Peyer's patch (tissue), 4 donors: ENCODE results near the gene TMEM140. TPM values are rescaled to one million over a fixed set of nuclear protein-coding genes. Genes with fewer than 3 reads are reported as not detected.

Source experiments
- DNase-seq, 3 donors: peaks; one replicate each; pipeline ENCODE4 v3.0.0-alpha.2; 2017 to 2019
- H3K27ac ChIP-seq, 4 donors: fragments of 200-600 bp; sonication (generic); one replicate each; pipeline ENCODE4 v1.5.1; 2016 to 2019
- H3K27me3 ChIP-seq, 2 donors: fragments of 200-600 bp; sonication (generic); one replicate each; pipeline ENCODE4 v1.5.1; 2019
- H3K36me3 ChIP-seq, 3 donors: fragments of 200-600 bp; sonication (generic); one replicate each; pipeline ENCODE4 v1.5.1; 2016 to 2019
- H3K4me1 ChIP-seq, 4 donors: fragments of 200-600 bp; sonication (generic); one replicate each; pipeline ENCODE4 v1.5.1; 2016 to 2019
- H3K4me3 ChIP-seq, 4 donors: fragments of 200-600 bp; sonication (generic); 1 replicate in 3 of 4; 2 replicates in 1 of 4; pipeline ENCODE4 v1.5.1; 2016 to 2019; ENCODE audit warnings: mild to moderate bottlenecking in 1 of 4
- H3K9me3 ChIP-seq, 4 donors: fragments of 200-600 bp; sonication (generic); one replicate each; pipeline ENCODE4 v1.5.1; 2016 to 2019; ENCODE audit warnings: mild to moderate bottlenecking in 1 of 4
- POLR2A ChIP-seq, 2 donors: fragments of 450-650 bp; IDR thresholded peaks; one replicate each; pipeline ENCODE4 v1.5.1; 2017; ENCODE audit warnings: antibody characterized with exemption in 2 of 2, mild to moderate bottlenecking in 2 of 2, moderate library complexity in 2 of 2
- total RNA-seq, 4 donors: library from RNA; depleted of rRNA; stranded (reverse); fragments of >200 nt; gene quantifications; one replicate each; pipeline ENCODE4 v1.1.0, GENCODE V29; 2016
- TF ChIP-seq, protein P1 (sequence below), 6 experiments: fragments of 450-650 bp in 4 of 6; fragments of 200-600 bp in 2 of 6; sonication (generic) in 1 of 6; IDR thresholded peaks; one replicate each; pipeline ENCODE4 v1.5.1; 2017 to 2019; ENCODE audit warnings: antibody characterized with exemption in 6 of 6, mild to moderate bottlenecking in 3 of 6, moderate library complexity in 1 of 6

Gene TMEM140
- total RNA-seq, 4 donors from 2014 or later: 33.4 to 39.6 (median 36.5) TPM

DNA sequence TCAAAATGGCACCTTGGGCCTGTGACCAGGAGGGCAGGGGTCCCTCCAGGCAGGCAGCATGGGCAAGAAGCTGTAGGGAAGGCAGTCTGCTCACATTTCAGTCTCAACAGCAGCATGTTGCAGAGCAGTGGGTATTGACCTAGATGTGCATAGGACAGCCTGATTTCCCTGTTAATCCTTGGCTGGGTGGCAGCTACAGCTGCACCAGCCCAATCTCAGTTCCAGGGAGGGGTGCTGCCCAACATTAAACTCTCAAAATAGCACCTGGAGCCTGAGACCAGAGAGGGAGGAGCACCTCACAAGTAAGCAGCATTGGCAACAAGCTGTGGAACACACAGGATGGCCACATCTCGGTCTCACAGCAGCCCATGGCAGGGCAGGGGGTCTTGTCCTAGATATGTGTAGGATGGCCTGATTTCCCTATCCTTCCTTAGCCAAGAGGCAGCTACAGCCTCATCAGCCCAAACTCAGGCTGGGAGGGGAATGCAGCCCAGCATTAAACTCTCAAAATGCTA lies 10.3 kb downstream of the TMEM140 start:
- Histone ChIP-seq H3K36me3 (no peaks in the 10 kb centered on the region), H3K4me1 (peaks cover 3 to 18% (median 10%) of the 10 kb centered on the region in 4 donors), H3K4me3 (no peak overlapping the region), H3K27ac (peak overlapping the region in 1 of 4 donors; percentile 36), H3K27me3 (no peaks in the 10 kb centered on the region), H3K9me3 (no peaks in the 10 kb centered on the region)
- TF ChIP-seq POLR2A (IDR thresholded peaks at IDR 0.05): no peak
- TF ChIP-seq, protein P1, sequence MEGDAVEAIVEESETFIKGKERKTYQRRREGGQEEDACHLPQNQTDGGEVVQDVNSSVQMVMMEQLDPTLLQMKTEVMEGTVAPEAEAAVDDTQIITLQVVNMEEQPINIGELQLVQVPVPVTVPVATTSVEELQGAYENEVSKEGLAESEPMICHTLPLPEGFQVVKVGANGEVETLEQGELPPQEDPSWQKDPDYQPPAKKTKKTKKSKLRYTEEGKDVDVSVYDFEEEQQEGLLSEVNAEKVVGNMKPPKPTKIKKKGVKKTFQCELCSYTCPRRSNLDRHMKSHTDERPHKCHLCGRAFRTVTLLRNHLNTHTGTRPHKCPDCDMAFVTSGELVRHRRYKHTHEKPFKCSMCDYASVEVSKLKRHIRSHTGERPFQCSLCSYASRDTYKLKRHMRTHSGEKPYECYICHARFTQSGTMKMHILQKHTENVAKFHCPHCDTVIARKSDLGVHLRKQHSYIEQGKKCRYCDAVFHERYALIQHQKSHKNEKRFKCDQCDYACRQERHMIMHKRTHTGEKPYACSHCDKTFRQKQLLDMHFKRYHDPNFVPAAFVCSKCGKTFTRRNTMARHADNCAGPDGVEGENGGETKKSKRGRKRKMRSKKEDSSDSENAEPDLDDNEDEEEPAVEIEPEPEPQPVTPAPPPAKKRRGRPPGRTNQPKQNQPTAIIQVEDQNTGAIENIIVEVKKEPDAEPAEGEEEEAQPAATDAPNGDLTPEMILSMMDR (IDR thresholded peaks at IDR 0.05): no peak
- no peak for DNase-seq

DNA sequence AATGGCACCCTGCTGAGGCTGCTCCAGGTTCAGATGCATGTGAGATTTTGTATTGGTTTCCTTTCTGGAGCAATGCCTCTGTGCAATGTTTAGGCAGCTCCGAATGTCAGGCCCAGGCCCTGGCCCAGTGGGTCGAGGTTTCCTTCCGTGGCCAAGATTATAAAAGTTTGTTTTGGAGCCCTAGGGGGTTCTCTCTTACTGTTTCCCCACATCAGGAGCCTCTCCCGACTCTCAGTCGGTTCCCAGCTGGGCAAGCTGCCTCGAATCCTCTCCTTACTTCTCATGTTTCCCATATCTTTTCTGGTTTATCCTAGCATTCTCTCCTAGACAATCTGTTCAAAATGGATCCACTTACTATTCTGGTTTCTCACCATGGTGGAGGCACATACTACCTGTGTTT lies 11.0 kb downstream of the TMEM140 start:
- Histone ChIP-seq H3K4me3 (no peak overlapping the region), H3K36me3 (peaks cover 0 to 1% (median 0%) of the 10 kb centered on the region in 3 donors), H3K9me3 (no peaks in the 10 kb centered on the region), H3K27me3 (no peaks in the 10 kb centered on the region), H3K4me1 (peaks cover 3 to 18% (median 10%) of the 10 kb centered on the region in 4 donors), H3K27ac (peak overlapping the region in 1 of 4 donors; percentile 36)
- TF ChIP-seq, protein P1 (IDR thresholded peaks at IDR 0.05): no peak
- TF ChIP-seq POLR2A (IDR thresholded peaks at IDR 0.05): no peak
- DNase-seq: no peak

DNA sequence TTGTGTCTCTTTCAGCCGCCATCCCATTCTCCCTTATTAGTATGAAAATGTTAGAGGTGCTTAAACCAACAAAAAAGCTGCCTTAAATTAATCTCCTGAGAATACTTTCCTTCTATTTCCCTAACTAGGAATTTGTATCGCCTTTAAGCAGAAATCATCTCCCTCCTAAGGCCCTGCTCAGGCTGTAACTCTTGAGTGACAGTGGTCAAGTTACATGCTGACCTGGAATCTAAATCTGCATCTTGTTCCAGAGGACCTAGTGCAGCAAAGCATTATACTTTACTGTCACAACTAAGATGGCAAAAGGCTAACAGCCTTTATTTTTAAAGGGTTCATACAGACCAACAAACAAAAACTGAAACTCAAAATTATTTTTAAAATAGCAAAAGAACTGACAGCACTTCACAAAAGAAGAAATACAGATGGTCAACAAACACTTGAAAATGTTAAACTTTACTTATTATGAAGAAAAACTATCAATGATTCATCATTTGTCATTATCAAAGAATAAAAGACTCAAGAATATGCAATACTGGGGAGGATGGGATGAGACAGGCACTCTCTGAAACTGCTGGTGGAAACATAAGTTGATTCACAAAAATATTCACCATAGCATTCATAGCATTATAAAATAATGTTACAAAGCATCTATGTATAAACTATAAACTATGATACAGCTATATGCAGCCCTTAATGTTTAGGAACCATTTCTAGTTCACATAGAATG lies 11.7 kb downstream of the TMEM140 start:
- peaks cover 0 to 8% (median 0%) of the 10 kb centered on the region in 3 donors for H3K36me3 ChIP-seq
- TF ChIP-seq, protein P1 (IDR thresholded peaks at IDR 0.05): no peak
- no peak for TF ChIP-seq POLR2A (IDR thresholded peaks at IDR 0.05)
- H3K9me3 ChIP-seq: no peaks in the 10 kb centered on the region
- peaks cover 3 to 18% (median 10%) of the 10 kb centered on the region in 4 donors for H3K4me1 ChIP-seq
- peak overlapping the region in 3 of 4 donors; percentile 53 to 65 (median 55) for H3K27ac ChIP-seq
- DNase-seq: no peak
- H3K4me3 ChIP-seq: no peak overlapping the region
- no peaks in the 10 kb centered on the region for H3K27me3 ChIP-seq

DNA sequence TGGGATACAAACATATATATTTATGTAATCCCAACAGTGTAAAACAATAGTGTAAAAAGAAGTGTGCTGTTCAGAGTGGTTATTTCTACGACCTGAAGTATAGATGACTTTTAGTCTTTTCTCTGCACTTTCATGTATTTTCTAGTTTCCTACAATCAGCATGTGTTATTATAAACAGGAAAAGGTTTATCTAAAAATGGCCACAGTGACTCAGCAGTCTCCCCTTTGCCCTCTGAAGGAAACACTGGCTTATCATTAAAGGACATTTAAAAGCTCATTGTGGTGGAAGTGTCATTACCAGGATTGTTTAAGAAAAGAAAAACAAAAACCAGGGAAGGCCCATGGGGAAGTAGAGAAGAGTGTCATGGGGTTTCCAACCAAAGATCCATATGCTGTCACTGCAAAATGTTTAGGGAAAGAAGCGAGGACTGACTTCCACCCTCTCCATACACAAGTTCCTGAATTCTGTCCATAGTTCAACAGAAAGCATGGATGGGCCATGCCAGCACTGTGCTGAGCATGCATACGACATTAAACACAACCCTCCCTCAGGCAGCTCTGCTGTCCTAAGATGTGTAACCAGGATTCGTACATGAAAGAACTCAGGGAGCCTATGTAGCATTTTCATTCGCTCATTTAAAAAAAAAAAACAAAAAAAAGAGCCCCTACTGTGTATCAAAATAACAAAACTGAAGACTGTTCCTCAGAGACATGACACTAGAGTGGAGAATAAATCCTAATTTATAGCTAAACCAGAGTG lies 12.4 kb downstream of the TMEM140 start:
- Histone ChIP-seq H3K36me3 (peaks cover 0 to 15% (median 0%) of the 10 kb centered on the region in 3 donors), H3K27ac (peak overlapping the region in 3 of 4 donors; percentile 53 to 65 (median 55)), H3K27me3 (no peaks in the 10 kb centered on the region), H3K4me3 (no peak overlapping the region), H3K9me3 (no peaks in the 10 kb centered on the region), H3K4me1 (peaks cover 3 to 18% (median 10%) of the 10 kb centered on the region in 4 donors)
- no peak for TF ChIP-seq POLR2A (IDR thresholded peaks at IDR 0.05)
- TF ChIP-seq, protein P1 (IDR thresholded peaks at IDR 0.05): no peak
- DNase-seq: no peak

DNA sequence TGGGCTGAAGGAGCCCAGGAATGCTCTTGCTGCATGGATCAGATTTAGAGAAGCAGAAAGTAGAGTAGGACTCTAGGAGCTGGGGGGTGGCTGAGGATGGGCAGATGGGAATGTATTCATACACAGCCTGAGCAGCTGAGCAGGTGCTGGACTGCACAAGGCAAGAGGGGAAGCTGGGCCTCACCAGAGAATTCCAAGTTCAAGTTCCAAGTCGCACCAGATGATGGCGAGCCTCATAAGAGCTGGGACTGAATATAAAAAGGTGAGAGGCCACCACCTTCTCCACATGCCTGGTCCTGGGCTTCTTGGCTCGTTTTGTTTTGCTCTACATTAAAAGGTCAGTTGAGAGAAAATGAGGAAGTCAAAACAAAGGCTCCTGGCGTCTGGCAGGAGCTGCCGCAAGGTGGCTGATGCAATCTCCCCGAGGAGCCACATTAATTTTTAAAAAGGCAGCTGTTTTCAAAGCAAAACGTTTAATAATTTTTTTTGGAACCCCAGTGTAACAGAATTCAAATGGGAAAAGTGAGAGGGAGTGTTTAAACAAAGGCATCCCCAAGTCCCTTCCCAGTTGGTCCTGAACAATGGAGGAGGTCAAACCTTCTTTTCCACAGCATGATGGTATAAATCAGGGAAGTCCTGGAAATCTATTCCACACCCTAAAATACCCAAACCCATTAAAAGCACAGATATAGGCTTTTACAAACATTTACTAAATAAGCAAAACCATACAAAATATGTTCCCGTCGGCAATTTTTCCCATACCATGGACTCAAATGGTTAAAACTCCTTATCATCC lies 13.2 kb downstream of the TMEM140 start:
- no peak overlapping the region for H3K4me3 ChIP-seq
- TF ChIP-seq, protein P1 (IDR thresholded peaks at IDR 0.05): no peak
- TF ChIP-seq POLR2A (IDR thresholded peaks at IDR 0.05): no peak
- H3K27me3 ChIP-seq: no peaks in the 10 kb centered on the region
- no peak for DNase-seq
- H3K36me3 ChIP-seq: peaks cover 0 to 23% (median 0%) of the 10 kb centered on the region in 3 donors
- peak overlapping the region in 3 of 4 donors; percentile 53 to 65 (median 55) for H3K27ac ChIP-seq
- no peaks in the 10 kb centered on the region for H3K9me3 ChIP-seq
- peaks cover 3 to 18% (median 10%) of the 10 kb centered on the region in 4 donors for H3K4me1 ChIP-seq
